Glomerular visceral epithelial cell (primary cell): ENCODE results near the gene JCAD.

Source experiments
- DNase-seq: peaks from one replicate; pipeline ENCODE4 v3.0.0-alpha.2; 2016; ENCODE audit errors: extremely low spot score

JCAD gene

DNA sequence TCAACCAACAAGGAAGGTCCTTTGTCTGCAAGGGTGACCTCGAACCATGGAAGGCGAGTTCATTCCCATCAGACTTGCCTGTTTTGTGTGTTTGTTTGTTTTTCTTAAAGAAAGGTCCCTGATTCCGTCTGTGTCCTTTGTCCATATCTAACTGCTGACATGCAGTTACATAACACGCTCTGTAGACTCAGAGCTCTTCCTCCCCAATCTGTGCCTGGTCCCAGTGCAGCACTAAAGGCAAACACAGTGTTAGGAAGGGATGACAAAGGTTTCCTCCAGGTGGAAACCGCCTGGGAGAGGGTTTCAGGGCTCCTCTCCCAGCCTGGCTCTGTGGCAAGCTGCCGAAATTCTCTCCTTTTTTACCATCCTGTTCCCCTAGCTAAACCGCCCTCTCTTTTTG lies 13.4 kb downstream of the JCAD start:
- no peak for DNase-seq

DNA sequence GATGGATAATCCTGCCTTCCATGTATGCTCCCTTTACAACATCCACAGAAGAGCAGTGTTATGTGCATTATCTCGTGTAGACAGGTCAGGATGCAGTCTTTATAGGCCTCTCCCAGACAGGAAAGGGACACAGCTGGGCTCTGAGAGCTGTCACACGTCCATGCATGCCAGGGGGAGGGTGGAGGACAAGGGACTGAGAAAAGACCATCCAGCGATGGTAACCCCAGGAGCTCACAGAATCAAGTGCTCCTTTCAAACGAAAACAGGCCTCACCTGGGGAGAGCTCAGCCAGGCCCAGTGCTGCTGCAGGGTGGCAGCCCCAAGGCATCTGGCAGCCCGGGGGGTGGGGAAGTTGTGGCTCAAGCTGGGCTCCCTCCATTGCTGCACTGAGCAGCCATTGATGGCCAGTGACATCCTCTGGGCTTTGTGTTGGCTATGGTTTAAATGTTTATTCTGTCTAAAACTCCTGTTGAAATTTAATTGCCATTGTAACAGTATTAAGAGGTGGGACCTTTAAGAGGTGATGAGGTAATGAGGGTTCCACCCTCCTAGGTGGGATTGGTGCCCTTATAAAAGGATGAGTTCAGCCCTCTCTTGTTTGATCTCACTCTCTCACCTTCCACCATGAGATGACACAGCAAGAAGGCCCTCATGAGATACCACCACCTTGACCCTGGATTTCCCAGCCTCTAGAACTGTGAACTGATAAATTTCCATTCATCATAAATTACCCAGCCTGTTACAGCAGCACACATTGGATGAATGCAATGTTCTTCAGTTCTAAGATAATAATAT lies 15.7 kb downstream of the JCAD start:
- no peak for DNase-seq

DNA sequence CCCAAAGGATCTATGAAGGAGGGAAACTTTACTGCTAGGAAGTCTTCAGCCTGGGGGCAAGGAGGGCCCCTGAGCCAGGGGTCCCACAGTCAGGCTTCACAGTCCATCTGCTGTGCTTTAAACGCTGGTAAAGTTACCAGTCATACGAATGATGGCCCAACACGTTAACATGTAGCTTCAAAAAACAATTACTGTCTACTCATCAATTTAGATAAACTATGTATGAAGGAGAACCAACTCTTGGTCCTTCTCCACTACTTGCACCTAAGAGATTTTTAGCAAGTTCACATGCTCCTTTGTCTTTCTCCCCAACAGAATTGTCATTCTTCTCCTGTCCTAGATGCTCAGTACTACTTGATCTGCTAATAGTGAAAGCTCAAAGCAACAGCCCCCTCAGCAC lies 16.6 kb downstream of the JCAD start:
- DNase-seq, result no peak

DNA sequence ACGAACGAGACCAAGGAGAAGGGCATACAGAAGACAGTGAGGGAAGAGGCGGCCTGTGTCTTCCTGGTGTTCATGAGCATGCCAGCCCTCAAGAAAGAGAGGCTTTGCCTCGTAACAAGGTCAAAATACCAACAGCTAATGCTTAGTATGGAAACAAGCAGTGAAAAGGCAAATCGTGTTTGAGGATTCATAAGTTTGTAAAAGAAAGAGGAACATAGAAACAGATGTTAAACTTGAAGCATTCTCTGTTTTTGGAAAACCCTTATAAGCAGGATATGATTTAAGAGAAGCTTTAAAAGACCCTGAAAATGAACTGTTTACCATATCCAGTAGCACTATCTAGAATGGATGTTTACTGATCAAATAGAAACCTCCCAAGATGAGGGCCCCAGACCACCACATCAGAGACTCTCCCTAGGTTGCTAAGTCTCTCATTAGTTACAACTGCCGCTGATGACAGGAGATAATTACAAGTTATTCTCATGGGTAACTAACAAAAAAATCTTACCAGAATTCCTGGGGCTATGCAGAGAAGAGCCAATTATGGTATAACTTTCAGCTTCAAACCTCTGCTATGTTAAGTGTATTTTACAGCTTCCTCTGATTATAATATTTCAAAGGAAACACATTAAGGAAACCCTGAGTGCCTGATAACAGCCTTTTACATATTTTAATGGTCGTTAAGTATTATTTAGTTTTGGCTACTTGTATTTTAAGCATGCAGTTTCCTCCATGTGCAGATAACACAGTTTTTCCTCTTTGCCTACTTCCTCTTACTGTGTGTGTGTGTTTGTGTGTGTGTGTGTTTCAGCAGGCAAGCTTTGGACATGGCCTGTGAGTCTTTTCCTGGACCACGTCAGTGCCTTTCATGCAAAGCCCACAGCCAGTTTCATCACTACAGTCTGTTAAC lies 17.9 kb downstream of the JCAD start:
- DNase-seq, result no peak

DNA sequence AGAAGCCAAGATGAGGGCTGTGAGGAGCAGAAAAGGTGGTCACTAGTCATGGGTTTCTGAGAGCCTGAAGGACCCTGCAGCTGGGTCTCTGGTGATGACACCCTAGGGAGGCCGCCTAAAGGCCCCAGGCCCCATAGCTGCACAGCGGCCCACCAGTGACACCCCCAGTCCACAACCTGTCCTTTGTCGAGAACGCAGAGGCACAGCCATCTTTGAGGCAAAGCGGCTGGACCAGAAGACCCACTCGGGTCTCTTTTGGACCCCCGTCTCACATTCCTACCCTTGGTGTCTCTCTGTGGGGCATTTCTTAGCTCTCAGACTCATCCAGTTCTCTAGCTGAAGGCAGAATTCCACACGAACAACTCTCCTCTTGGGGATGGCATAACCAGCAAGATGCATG lies 18.8 kb downstream of the JCAD start:
- no peak for DNase-seq

DNA sequence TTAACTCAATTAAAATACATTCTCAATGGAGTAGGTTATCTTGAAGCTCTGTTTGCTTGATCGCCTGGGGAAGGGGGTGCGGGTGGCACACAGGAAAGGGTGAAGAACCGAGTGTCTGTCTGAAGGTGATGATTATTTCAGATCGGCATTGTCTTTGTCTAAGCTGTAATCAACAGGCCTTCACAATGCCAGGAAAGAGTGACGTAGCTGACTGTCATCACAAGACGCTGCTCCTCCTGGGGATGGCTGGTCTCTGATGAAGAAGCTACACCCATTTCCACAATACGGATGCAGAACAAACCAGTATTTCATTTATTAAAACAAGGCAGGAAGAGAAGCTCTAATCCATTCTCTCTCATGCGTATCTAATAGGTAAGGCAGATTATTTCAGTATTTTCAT lies 19.4 kb downstream of the JCAD start:
- DNase-seq, result no peak

DNA sequence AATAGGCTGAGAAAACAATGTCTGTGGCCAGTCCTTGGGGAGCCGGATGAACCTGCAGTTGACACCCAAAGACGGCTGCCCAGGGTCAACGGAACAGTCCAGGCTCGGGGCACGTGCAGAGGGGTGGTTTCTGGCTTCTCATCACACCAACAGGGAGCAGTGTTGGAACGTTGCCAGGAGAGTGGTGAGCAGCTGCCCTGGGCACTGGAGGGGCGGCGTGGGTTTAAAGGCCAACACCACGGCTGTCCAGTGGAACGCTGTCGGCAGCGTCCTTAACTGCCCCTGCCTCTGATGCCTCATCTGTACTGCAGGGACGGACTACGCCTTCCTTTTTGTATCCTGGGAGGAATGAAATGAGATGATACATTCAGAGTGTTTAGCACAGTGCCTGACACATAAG lies 19.8 kb downstream of the JCAD start:
- DNase-seq, result no peak

DNA sequence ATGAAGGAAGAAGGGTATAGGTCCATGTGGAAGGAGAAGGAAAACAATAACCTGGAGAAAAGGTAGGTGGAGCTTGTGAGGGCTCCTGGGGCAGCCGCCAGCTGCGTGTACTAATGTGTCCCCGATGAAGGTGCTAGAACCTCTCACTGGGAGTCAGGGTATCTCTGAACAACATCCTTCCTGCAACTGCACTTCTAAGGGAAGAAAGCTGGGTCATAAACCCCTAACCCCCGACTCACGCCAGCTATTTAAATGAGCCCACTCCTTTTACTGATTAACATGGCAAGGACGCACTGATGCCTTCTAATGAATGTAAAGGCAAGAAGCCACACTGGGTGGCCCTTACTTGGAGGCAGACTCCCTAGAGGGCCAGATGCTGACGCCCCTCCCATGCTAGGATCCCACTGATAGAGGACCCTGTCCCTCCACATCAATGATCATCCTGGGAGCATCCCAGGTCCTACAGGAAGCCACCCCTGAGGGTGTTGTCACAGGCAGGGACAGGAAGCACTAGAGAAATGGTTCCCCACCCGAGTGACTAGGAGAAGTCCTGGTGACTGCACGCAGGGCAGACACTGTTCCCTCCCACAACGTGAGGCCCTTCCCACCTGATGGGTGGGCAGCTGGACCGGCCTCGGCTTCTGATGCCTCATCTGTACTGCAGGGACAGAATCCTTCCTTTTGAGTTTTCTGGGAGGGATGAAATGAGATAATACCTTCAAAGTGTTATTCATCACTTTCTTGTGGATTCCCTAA lies 20.4 kb downstream of the JCAD start:
- no peak for DNase-seq

- DNase-seq, result no peak
Observed at GRCh38 chr10:30037620-30038336, 21.6 kb downstream of the JCAD start.

DNA sequence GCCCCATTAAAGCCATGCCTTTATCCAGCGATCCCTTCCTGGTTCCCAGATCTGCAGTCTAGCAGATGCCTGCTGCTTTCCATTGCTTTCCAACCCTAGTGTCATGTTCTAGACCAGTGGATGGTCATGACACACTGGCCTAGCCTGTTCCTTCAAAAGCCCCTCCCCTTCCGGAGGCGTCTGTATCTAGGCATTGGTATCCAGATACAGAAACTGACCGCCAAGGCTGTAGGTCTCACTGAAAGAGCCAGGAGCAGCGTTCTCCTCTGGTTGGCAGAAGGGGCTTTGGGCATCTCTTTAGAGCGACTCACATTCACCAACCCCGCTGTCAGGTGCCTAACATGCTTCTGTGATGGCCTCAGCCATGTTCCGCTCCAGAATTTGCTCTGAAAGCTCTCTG lies 22.6 kb downstream of the JCAD start:
- no peak for DNase-seq

DNA sequence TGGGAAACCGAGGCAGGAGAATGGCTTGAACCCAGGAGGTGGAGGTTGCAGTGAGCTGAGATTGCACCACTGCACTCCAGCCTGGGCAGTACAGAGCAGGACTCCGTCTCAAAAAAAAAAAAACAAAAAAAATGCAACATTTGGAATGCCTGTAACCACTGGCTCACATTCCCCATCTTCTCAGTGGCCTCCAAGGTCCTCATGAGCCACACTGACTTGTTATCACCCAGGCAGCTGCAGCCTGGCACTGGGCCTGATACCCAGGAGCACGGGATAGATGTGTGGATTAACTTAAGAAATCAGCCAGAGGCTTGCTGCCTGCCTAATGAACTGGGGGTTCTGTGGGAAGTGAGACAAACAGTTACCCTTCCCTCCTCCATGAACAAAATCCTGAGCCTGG lies 23.0 kb downstream of the JCAD start:
- DNase-seq, result no peak

DNA sequence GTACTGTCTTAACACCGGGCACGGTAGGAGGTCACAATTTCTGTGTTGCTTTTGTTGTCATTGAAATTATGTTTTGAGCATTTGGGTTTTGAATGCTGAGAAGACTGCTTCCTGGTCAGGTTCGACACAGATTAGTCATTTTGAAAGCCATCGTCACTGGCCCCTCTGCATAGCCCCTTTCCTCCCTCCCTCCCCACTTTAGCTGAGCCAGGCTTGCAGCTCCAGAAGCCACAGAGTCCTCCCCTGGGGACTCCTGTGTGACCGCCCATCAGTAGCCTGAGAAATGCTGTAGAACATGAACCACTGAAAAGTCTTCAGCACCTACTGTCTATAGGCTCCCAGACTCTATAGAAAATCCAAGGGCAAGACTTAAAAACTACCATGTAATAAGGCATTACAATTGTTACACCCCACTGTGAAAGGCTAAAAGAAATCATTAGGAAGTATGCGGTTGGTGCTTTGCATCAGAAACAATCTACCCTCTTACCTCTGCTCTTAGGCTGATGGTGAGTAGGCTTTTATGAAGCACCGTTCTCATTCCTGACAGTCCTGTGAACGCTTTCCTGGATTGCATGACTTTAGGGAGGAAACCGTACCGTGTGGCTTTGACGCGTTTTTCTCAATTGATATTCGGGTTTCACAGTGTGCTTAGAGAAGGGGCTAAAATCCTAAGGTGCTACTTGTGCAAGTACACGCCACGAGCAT lies 24.8 kb downstream of the JCAD start:
- DNase-seq, result no peak

- no peak for DNase-seq
Observed at GRCh38 chr10:30032125-30032524, 27.3 kb downstream of the JCAD start.

- DNase-seq, result no peak
Observed at GRCh38 chr10:30029872-30030256, 29.5 kb downstream of the JCAD start.

GRCh38 chr10:30029164-30029871 lies 30.1 kb downstream of the JCAD start:
- DNase-seq, result no peak

- DNase-seq, result no peak
Observed at GRCh38 chr10:30028738-30029030, 30.7 kb downstream of the JCAD start.

- DNase-seq, result no peak
Observed at GRCh38 chr10:30028006-30028737, 31.2 kb downstream of the JCAD start.

GRCh38 chr10:30027057-30028005 lies 32.1 kb downstream of the JCAD start:
- DNase-seq, result no peak

GRCh38 chr10:30026578-30026977 lies 32.8 kb downstream of the JCAD start:
- DNase-seq, result no peak
